CD4-positive, CD25-positive, alpha-beta regulatory T cell (primary cell): ENCODE results near the gene CBFA2T3. TPM values are rescaled to one million over a fixed set of nuclear protein-coding genes. Genes with fewer than 3 reads are reported as not detected.

Experiments
- ATAC-seq, 2 donors: fragments of 150-1000 bp; cut with Tn5 transposase; one replicate each; pipeline ENCODE4 v1.10.0; 2021; ENCODE audit warnings: low read depth in 2 of 2, moderate number of reproducible peaks in 2 of 2, moderate library complexity in 1 of 2
- DNase-seq, 3 donors: peaks; one replicate each; pipeline versions ENCODE4 v3.0.0 to v3.0.0-alpha.2; 2012 to 2022; ENCODE audit warnings: mixed read lengths in 1 of 3
- H3K27ac ChIP-seq: one replicate; pipeline ENCODE4 v1.7.0; 2013; ENCODE audit warnings: mild to moderate bottlenecking, low read length; ENCODE audit not compliant: insufficient read depth, poor library complexity, severe bottlenecking
- H3K27me3 ChIP-seq: one replicate; pipeline ENCODE4 v1.7.0; 2013; ENCODE audit warnings: low read length; ENCODE audit not compliant: control insufficient read depth, insufficient read depth
- H3K36me3 ChIP-seq: one replicate; pipeline ENCODE4 v1.7.0; 2013; ENCODE audit warnings: mild to moderate bottlenecking, low read length, moderate library complexity; ENCODE audit not compliant: control insufficient read depth, insufficient read depth
- H3K4me1 ChIP-seq: 2 replicates; pipeline ENCODE4 v1.7.0; 2013; ENCODE audit warnings: mild to moderate bottlenecking, low read length; ENCODE audit not compliant: insufficient read depth, control insufficient read depth, poor library complexity, severe bottlenecking
- H3K4me3 ChIP-seq: one replicate; pipeline ENCODE4 v1.7.0; 2013; ENCODE audit warnings: low read depth, mild to moderate bottlenecking, low read length, moderate library complexity
- H3K9me3 ChIP-seq, 2 experiments: 1 replicate in 1 of 2; 2 replicates in 1 of 2; pipeline ENCODE4 v1.7.0; 2013; ENCODE audit warnings: low read length in 2 of 2, mild to moderate bottlenecking in 1 of 2, moderate library complexity in 1 of 2; ENCODE audit not compliant: control insufficient read depth in 2 of 2
- H3K27ac Mint-ChIP-seq, 3 donors: one replicate each; pipeline ENCODE4 v1.8.0; 2020 to 2022; ENCODE audit warnings: mild to moderate bottlenecking in 3 of 3, mixed read lengths in 3 of 3, moderate library complexity in 2 of 3
- H3K27me3 Mint-ChIP-seq: one replicate; pipeline ENCODE4 v1.8.0; 2022; ENCODE audit warnings: mild to moderate bottlenecking, mixed read lengths
- H3K36me3 Mint-ChIP-seq: one replicate; pipeline ENCODE4 v1.8.0; 2020; ENCODE audit warnings: mixed read lengths
- H3K4me1 Mint-ChIP-seq, 4 donors: one replicate each; pipeline ENCODE4 v1.8.0; 2020 to 2022; ENCODE audit warnings: mixed read lengths in 4 of 4, mild to moderate bottlenecking in 1 of 4
- H3K4me3 Mint-ChIP-seq, 4 donors: one replicate each; pipeline ENCODE4 v1.8.0; 2020 to 2022; ENCODE audit warnings: mild to moderate bottlenecking in 4 of 4, mixed read lengths in 4 of 4, moderate library complexity in 3 of 4
- H3K9me3 Mint-ChIP-seq, 7 donors: one replicate each; pipeline ENCODE4 v1.8.0; 2020 to 2022; ENCODE audit warnings: mixed read lengths in 7 of 7, mild to moderate bottlenecking in 3 of 7, moderate library complexity in 2 of 7
- polyA plus RNA-seq, 4 donors: library from polyadenylated mRNA; unstranded; fragments of 300-500 nt; fragmentation: Illumina TruSeq; gene quantifications; one replicate each; pipeline ENCODE4 v1.2.3, GENCODE V29; 2021
- total RNA-seq: library from RNA; stranded (reverse); gene quantifications from one replicate; pipeline ENCODE4 v1.2.3, GENCODE V29; 2022

Gene CBFA2T3
- total and polyA plus RNA-seq, 5 donors from 2014 or later, result 0.25 to 1.3 TPM; not detected in 3

DNA sequence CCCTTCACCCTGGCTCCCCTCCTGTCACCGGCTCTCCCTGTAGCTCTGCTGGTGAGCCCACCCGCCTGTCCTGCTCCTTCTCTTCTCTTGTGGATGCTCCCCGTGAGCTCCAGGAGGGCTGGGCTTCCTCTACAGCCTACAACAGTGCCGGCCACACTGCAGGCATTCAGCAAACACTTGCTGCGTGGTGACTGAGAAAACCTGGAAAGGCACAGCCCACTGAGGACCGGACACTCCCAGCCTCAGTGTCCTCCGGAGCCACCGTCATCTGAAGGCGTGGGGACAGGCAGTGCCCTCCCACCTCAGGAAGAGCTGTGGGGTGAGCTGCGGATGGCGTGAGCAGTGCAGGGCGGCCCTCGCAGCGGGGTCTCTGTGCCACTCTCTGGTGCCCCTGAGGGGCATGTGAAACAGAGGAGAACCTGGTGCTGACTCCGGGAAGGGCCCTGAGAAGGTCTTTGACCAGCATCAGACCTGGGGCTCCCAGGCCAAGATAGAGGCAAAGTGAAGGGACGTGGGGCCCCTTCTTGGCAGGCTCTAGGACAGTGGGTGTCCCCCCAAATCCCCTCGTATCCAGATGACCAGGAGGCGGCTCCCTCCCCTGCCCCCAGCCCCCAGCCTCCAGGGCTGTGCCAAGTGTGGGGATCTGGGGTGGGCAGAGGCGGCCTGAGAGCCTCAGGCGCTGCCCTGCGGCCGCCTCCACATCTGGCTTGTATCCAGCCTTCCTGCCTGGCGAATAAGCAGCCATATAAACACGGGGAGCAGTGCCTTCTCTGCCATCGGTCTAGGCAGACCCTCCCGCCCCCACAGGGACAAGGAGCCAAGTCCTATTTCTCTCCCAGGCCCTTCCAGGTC is 66.5 kb downstream of the CBFA2T3 start:
- no peaks in the 10 kb centered on the region for H3K27me3 ChIP-seq
- Mint-ChIP-seq H3K4me3 (no peak overlapping the region), H3K4me1 (no peaks in the 10 kb centered on the region), H3K36me3 (no peaks in the 10 kb centered on the region), H3K9me3 (no peaks in the 10 kb centered on the region), H3K27ac (peak overlapping the region in 1 of 3 donors; percentile 26), H3K27me3 (peaks cover 5% of the 10 kb centered on the region)
- H3K9me3 ChIP-seq, result no peaks in the 10 kb centered on the region
- ATAC-seq (no peak), DNase-seq (no peak)
- no peak overlapping the region for H3K27ac ChIP-seq
- no peak overlapping the region for H3K4me3 ChIP-seq
- no peaks in the 10 kb centered on the region for H3K36me3 ChIP-seq
- no peaks in the 10 kb centered on the region for H3K4me1 ChIP-seq

DNA sequence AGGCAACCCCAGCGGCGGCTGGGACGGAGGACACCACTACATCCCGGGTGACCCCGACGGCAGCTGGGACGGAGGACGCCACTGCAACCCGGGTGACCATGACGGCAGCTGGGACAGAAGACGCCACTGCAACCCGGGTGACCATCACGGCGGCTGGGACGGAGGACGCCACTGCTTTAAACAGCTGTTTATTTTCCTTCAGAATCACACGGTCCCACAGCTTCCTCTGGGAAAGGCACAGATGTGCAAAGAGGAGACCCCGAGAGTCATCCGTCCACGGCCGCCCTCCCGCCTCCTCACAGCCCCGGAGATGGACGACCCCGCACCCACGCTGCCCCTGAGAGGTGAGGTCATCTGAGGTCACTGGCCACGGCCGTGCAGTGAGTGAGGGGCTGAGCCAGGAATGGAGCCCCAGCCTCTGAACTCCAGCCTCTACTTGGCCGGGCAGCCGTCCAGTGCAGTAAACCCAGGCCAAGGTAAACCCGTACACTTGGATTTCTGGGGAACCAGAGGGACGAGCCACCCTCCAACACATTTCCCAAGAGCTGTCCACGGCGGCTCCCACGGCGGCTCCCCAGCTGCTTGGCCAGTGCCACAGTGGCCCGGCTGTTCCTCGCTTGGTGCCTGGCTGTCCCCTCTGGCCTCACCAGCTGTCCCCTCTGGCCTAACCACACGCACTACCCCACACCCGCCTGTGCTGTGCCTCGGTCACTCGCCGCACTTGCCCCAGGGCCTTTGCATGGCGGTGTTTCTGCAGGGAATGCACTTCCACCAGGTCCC is 67.4 kb downstream of the CBFA2T3 start:
- no peaks in the 10 kb centered on the region for H3K36me3 Mint-ChIP-seq
- ATAC-seq (no peak), DNase-seq (no peak)
- no peaks in the 10 kb centered on the region for H3K9me3 Mint-ChIP-seq
- no peak overlapping the region for H3K27ac ChIP-seq
- no peaks in the 10 kb centered on the region for H3K9me3 ChIP-seq
- no peaks in the 10 kb centered on the region for H3K36me3 ChIP-seq
- no peaks in the 10 kb centered on the region for H3K4me1 Mint-ChIP-seq
- no peak overlapping the region for H3K4me3 ChIP-seq
- H3K27ac Mint-ChIP-seq, result no peak overlapping the region
- no peaks in the 10 kb centered on the region for H3K4me1 ChIP-seq
- peaks cover 5% of the 10 kb centered on the region for H3K27me3 Mint-ChIP-seq
- no peak overlapping the region for H3K4me3 Mint-ChIP-seq
- H3K27me3 ChIP-seq, result no peaks in the 10 kb centered on the region

DNA sequence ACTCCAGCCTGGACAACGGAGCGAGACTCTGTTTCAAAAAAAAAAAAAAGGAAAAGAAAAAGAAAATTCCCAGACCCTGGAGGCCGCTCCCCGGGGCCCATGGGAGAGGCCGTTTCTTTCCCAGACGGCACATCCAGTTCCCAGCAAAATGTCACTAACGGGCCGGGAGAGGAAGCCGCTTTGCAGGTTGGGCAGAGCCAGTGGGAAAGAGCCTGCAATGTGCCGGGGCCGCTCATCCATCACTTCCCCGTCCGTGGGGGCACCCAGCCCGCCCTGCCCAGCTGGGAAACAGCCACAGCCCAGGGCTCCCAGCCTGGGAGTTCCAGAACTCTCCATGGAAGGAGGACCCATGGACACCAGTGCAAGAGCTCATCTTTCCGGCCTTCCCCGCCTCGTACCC is 68.7 kb downstream of the CBFA2T3 start:
- H3K27ac Mint-ChIP-seq, result no peak overlapping the region
- Histone ChIP-seq H3K4me1 (no peaks in the 10 kb centered on the region), H3K36me3 (no peaks in the 10 kb centered on the region), H3K9me3 (no peaks in the 10 kb centered on the region), H3K27me3 (no peaks in the 10 kb centered on the region), H3K4me3 (no peak overlapping the region), H3K27ac (no peak overlapping the region)
- DNase-seq (no peak), ATAC-seq (no peak)
- H3K4me3 Mint-ChIP-seq, result no peak overlapping the region
- no peaks in the 10 kb centered on the region for H3K4me1 Mint-ChIP-seq
- no peaks in the 10 kb centered on the region for H3K9me3 Mint-ChIP-seq
- H3K36me3 Mint-ChIP-seq, result no peaks in the 10 kb centered on the region
- peaks cover 5% of the 10 kb centered on the region for H3K27me3 Mint-ChIP-seq

DNA sequence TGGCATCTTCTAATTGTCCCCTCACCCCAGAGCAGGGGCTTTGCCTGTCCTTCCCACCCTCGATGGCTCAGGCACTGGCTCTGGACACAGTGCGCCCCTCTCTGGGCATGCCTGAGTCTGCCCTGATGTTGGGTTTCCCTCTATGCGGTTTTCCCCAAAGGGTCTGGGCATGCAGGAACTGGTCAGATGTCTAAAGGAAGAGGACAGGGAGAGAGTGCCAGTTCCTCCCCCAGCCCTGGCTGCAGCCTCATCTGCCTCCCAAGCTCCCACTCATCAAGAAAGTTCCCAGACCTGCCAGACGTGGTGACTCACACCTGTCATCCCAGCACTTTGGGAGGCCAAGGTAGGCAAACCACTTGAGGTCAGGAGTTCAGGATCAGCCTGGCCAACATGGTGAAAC is 69.2 kb downstream of the CBFA2T3 start:
- ATAC-seq (no peak), DNase-seq (no peak)
- Histone ChIP-seq H3K9me3 (no peaks in the 10 kb centered on the region), H3K36me3 (no peaks in the 10 kb centered on the region), H3K4me3 (no peak overlapping the region), H3K4me1 (no peaks in the 10 kb centered on the region), H3K27ac (no peak overlapping the region), H3K27me3 (no peaks in the 10 kb centered on the region)
- Mint-ChIP-seq H3K36me3 (no peaks in the 10 kb centered on the region), H3K4me1 (no peaks in the 10 kb centered on the region), H3K4me3 (no peak overlapping the region), H3K27ac (no peak overlapping the region), H3K9me3 (no peaks in the 10 kb centered on the region), H3K27me3 (peaks cover 5% of the 10 kb centered on the region)

DNA sequence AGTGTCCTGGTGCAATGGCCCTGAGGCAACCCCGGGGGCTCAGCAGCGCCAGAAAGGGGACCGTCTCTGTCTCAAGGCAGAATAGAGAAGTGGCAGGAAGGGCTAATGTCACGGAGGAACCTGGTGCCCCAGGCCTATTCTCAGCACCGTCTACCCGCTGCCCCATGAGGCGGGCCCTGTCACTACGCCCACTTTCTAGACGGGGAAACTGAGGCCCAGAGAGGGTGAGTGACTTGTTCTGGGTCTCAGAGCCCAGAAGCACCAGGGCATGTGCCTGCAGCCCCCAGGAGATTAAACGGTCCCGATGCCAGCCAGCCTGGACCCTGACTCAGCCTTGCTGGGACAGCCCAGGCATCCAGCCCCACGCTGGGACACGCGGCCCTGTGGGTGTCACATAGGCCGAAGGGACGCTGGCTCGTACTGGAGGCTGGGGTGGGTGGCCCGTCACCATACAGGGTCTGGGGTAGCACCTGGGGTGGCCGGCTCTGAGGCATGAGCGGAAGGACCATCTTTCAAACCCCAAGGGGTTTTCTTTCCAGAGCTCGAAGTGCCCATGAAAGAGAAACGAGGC is 70.4 kb downstream of the CBFA2T3 start:
- Histone ChIP-seq H3K36me3 (no peaks in the 10 kb centered on the region), H3K27ac (no peak overlapping the region), H3K9me3 (no peaks in the 10 kb centered on the region), H3K4me3 (no peak overlapping the region), H3K4me1 (no peaks in the 10 kb centered on the region), H3K27me3 (no peaks in the 10 kb centered on the region)
- no peak overlapping the region for H3K27ac Mint-ChIP-seq
- ATAC-seq (no peak), DNase-seq (no peak)
- no peaks in the 10 kb centered on the region for H3K4me1 Mint-ChIP-seq
- H3K36me3 Mint-ChIP-seq, result no peaks in the 10 kb centered on the region
- peaks cover 5% of the 10 kb centered on the region for H3K27me3 Mint-ChIP-seq
- H3K9me3 Mint-ChIP-seq, result no peaks in the 10 kb centered on the region
- H3K4me3 Mint-ChIP-seq, result no peak overlapping the region

DNA sequence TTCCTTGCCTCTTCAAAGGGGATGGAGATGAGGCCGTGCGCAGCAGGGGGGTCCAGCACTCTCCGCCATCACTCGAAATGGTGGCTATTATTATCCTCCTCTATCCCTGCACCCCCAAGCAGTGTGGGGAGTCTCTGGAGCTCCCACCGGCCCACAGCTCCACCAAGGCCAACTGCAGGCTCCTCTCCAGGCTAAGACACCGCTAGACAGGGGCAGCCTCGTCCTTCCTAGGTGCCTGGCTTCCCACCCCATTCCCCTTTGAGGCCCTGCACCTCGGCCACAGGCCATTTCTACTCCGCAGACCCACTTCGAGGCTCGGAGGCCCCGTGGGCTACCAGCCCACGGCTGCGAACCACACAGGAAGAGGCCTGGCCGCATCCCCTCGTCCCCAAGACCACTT is 71.0 kb downstream of the CBFA2T3 start:
- Histone ChIP-seq H3K4me3 (no peak overlapping the region), H3K27me3 (no peaks in the 10 kb centered on the region), H3K4me1 (no peaks in the 10 kb centered on the region), H3K36me3 (no peaks in the 10 kb centered on the region), H3K27ac (no peak overlapping the region), H3K9me3 (no peaks in the 10 kb centered on the region)
- no peak overlapping the region for H3K4me3 Mint-ChIP-seq
- H3K36me3 Mint-ChIP-seq, result no peaks in the 10 kb centered on the region
- no peaks in the 10 kb centered on the region for H3K9me3 Mint-ChIP-seq
- ATAC-seq, result no peak
- no peaks in the 10 kb centered on the region for H3K4me1 Mint-ChIP-seq
- H3K27me3 Mint-ChIP-seq, result peaks cover 5% of the 10 kb centered on the region
- H3K27ac Mint-ChIP-seq, result no peak overlapping the region
- no peak for DNase-seq

DNA sequence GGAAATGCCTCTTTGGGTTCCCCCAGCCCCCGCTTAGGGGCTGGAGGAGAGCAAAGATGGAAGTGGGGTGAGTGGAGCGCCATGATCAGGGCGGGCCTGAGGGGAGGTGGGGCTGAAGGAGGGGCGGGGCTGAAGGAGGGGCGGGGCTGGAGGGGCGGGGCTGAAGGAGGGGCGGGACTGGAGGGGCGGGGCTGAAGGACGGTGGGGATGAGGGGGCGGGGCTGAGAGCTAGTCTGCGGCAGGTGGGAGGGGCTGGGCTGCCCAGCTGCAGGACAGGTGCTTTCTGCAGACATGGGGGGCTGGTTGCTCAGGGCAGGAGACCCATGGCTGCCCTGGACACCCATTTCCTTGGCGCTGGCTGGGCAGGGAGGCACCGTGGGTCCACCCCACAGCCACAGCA is 71.4 kb downstream of the CBFA2T3 start:
- ATAC-seq, result no peak
- no peaks in the 10 kb centered on the region for H3K4me1 ChIP-seq
- H3K36me3 ChIP-seq, result no peaks in the 10 kb centered on the region
- H3K27ac ChIP-seq, result no peak overlapping the region
- no peak overlapping the region for H3K4me3 ChIP-seq
- no peaks in the 10 kb centered on the region for H3K9me3 ChIP-seq
- H3K27me3 ChIP-seq, result no peaks in the 10 kb centered on the region
- H3K27me3 Mint-ChIP-seq, result peaks cover 5% of the 10 kb centered on the region
- H3K4me1 Mint-ChIP-seq, result no peaks in the 10 kb centered on the region
- DNase-seq, result no peak
- H3K9me3 Mint-ChIP-seq, result no peaks in the 10 kb centered on the region
- H3K36me3 Mint-ChIP-seq, result no peaks in the 10 kb centered on the region
- no peak overlapping the region for H3K4me3 Mint-ChIP-seq
- no peak overlapping the region for H3K27ac Mint-ChIP-seq
